HG02884 (cell line): Measurements from ENCODE around the gene CERT1.

Experiments used
- ATAC-seq: cut with Tn5 transposase; IDR thresholded peaks from one replicate; pipeline ENCODE4 v1.9.1; 2021; ENCODE audit warnings: mild to moderate bottlenecking, moderate library complexity; ENCODE audit not compliant: unreplicated experiment

Gene CERT1

GRCh38 chr5:75412111-75412990 lies 99.1 kb downstream of the CERT1 start:
- ATAC-seq = no peak

- no peak for ATAC-seq
These were observed 106.1 kb downstream of the CERT1 start for GRCh38 chr5:75405296-75405695.

GRCh38 chr5:75395277-75395676 lies 116.2 kb downstream of the CERT1 start:
- no peak for ATAC-seq

DNA sequence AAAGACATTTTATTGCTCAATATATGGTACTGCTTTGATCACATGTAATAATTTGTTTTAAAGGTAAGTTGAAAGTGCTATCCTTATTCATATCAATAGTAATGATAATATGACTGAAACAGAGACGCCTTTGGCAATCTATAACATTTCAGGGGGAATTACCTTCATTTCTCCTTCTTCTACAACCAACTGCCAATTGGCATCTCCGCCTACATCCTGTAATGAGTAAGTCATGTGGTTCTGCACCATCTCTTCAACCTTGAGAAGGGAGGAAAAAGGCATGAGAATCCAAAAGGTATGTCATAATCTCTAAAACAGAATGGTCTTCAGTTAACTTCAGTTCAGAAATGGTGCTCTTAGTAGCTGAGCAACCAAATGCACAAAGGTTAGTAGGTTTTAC lies 122.0 kb downstream of the CERT1 start:
- ATAC-seq = no peak

DNA sequence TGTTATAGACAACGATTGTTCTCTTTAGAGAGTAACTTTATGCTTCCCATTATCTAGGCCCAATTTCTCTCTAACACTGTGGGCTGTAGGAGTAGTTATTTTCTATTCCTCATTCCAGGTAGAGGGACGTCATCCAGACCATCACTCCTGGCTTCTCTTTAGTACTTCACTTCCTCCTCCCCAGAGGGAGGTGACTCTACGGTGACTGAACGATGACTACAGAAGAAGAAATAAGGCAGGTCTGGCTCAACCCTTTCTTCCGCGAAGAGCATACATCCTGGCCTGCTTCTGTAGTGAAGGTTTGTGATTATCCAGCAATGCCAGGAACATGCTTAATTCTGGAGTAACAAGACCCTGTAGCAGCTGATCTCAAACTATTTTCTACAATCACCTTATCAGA lies 123.6 kb downstream of the CERT1 start:
- no peak for ATAC-seq

DNA sequence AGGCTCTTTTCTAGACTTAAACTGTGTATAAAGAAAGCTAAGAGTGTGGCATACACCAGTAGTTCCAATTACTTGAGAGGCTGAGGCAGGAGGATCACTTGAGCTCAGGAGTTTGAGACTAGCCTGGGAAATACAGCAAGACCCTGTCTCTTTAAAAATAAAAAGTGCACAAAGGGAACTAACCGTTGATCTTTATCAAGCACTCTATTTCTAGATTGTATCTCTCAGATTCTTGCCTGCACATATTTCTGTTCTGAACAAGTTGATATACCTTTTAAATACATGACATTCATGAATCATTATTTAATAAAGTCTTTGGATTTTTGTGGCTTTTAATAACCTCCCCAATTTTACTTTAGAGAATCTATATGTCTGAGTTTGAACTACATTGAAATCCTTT lies 127.2 kb downstream of the CERT1 start:
- no peak for ATAC-seq

DNA sequence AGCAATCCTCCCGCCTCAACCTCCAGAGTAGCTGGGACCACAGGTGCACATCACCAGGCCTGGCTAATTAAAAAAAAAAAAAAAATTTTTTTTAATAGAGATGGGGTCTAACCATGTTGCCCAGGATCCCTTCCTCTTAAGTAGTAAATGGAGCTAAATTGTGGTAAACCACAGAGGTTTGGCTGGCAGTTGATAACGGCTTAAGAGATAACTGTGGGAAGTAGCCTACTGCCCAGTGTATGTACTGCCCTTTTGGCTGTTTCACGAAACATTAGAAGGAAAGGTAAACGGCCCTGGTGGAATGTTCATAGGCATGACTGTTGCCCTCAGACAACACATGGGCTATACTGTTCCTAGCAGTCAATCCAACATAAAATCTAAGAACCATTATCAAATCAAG lies 130.0 kb downstream of the CERT1 start:
- no peak for ATAC-seq

- ATAC-seq = no peak
These were observed 131.3 kb downstream of the CERT1 start for GRCh38 chr5:75380099-75380498.

- no peak for ATAC-seq
These were observed 136.0 kb downstream of the CERT1 start for GRCh38 chr5:75375414-75375813.

DNA sequence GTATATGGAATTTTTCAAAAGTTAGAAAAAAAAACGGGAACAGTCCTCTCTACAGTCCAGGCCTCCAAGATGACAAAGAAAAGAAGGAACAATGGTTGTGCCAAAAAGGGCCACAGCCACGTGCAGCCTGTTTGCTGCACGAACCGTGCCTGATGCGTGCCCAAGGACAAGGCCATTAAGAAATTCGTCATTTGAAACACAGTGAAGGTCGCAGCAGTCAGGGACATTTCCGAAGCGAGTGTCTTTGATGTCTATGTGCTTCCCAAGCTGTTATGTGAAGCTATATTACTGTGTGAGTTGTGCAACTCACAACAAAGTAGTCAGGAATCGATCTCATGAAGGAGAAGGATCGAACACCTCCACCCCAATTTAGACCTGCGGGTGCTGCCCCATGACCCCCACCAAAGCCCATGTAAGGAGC lies 137.0 kb downstream of the CERT1 start:
- no peak for ATAC-seq

DNA sequence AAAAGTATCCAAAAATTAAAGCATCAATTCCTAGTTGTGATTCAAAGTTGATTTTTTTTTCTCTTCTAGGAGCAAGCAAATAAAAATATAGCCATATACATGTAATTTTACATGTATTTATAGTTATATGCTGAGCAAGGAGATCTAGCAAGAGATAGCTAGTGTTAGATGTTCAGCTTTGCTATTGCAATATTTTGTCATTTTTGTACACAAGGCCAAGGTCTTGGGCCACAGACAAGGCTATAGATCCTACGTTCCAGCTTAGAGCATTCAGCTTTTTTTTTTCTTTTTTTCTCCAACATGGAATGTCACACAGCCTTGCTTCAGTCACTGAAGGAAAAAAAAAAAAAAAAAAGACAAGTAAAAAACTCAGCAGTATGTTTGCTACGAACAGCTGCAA lies 137.6 kb downstream of the CERT1 start:
- ATAC-seq = no peak

GRCh38 chr5:75368391-75368790 lies 143.0 kb downstream of the CERT1 start:
- ATAC-seq = no peak

DNA sequence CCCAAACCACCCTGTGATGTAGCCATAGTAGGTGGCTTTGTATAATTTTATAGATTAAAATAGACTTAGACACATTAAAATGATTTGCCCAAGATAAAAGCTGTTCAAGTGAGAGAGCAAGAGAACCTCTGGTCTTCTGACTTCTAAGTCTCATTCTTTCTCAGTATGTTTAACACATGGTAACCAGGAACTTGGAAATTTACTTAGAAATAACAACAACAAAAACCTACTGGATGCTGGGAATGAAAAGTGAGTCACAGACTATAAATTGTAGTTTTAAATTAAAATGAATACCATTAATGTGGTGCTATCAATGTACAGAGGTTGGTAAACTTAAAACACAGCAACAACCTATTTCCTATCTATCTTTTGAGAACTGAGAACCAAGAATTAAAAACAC lies 144.0 kb downstream of the CERT1 start:
- ATAC-seq = no peak

GRCh38 chr5:75366787-75367186 lies 144.6 kb downstream of the CERT1 start:
- peak; percentile 81 for ATAC-seq

GRCh38 chr5:75365740-75366139 lies 145.7 kb downstream of the CERT1 start:
- no peak for ATAC-seq

- ATAC-seq = no peak
These were observed 146.7 kb downstream of the CERT1 start for GRCh38 chr5:75364571-75365280.

DNA sequence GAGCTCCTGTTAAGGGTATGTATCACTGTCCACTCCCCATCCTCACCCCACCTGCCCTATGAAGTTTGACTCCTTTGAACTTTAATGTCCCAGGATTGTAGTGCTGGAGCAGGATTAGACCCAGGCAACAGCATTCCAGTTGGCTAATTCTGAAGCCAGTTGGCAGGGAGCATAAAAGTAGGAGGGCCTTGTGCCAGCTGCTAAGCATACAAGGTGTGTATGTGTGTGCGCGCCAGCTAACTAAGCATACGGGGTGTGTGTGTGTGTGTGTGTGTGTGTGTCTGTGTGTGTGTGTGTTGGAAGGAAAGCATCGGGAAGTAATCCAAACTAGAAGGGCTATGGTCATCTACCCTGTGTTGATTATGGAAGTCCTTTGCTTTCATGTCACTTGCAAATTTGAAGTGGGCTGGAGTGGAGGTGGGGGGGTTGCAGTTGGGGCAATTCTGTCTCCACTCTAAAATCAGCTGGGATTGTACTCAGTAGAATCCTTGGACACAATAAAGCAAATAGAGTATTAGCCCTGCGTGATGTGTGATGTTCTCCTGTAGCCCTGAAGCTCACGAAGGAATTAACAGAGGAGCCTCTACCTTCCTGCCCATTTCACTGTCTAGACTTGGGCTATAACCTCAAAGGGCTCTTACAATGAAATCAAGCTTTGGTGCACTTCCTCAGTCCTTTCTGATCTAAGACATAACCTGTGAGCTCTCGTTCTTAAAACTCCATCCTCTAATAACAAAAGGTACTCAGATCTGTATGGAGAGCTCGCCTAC lies 147.5 kb downstream of the CERT1 start:
- no peak for ATAC-seq

DNA sequence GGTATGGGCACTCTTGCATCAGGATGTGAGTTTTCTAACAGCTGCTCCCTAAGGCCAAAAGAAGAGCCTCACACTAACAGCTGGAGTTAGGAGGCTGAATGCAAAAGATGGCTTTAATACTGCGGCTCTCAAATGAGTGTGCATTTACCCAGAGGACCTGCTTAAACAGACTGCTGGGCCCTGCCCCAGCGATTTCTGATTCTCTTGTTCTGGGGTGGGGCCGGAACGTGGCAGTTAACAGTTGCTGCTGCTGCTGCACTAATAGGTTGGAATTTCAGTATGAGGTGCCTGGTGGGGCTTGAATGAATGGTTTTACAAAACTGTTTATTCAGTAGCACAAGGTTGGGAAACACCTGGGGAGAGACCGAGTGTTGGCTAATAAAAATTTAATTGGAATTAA lies 148.3 kb downstream of the CERT1 start:
- ATAC-seq = no peak

DNA sequence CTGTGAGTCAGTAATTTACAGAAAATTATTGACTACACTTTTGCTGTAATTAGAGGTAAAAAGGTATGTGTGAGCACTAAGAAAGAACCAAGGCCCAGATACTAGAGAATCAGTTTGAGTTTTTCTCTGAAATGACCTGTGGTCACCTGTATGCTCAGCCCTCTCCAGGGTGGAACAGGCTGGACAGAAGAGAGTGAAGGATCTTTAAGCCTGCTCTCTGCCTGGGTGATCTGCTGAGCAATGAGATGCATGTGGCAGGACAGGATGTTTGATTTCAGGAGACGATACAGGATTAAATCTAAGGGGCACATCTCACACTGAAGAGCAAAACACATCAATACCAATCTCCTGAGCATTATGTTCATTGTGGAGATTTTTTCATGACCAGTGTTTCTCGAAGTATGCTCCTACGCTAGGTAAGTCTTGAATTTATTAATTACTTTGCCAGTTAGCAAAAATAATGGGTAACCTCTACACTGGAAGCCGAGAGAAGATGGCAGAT lies 148.9 kb downstream of the CERT1 start:
- ATAC-seq = no peak

DNA sequence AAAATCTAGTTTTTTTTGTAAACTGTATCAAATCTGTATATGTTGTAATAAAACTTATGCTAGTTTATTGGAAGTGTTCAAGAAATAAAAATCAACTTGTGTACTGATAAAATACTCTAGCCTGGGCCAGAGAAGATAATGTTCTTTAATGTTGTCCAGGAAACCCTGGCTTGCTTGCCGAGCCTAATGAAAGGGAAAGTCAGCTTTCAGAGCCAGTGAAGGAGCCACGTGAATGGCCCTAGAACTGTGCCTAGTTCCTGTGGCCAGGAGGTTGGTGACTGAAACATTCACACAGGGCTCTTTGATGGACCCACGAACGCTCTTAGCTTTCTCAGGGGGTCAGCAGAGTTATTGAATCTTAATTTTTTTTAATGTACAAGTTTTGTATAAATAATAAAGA lies 150.1 kb downstream of the CERT1 start:
- no peak for ATAC-seq

- ATAC-seq = no peak
These were observed 153.3 kb downstream of the CERT1 start for GRCh38 chr5:75358117-75358516.
